ENCODE measurements around the gene DOCK10.

DOCK10 gene

DNA sequence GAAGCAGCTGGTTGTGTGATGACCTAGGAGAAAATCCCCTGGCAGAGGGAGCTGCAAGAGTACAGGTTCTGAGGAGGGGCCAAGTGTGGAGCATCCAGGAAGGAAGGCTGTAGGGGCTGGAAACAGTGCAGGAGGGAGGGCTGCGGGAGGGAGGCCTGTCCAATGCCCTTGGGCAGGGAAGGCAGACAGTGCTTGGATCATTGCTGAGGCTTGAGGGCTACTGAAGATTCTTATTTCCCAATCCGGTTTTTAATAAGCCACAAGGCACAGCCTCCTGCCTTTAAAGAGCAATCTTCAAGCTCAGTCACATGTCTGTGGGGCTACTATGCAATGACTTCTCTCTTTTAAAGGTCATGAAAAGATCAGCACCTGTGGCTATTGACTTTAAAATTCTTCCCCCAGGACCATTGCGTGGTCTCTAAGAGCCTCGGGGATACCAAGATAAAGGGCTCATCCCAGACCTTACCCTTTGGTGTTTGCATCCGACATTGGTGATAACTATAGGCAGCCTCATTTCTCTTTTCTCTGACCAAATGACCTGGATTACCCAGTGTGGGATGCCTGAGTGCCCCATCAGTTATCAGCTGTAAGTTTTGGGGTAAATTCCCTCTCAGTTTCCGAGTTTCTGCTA, 149.6 kb downstream of the DOCK10 start:
- no peaks in the 10 kb centered on the region for H3K4me1 ChIP-seq
- H3K9me3 ChIP-seq, result no peaks in the 10 kb centered on the region
- DNase-seq, result no peak
- no peak for TF ChIP-seq CTCF (IDR thresholded peaks at IDR 0.05; ENCODE audit: low read depth, low read length)
- no peak overlapping the region for H3K4me3 ChIP-seq (ENCODE audit: low read depth, low read length)
- 0 out of 2 replicates have a peak, but pooled peaks cover 3% of the 10 kb centered on the region for H3K27me3 ChIP-seq
- H3K36me3 ChIP-seq, result no peaks in the 10 kb centered on the region

- H3K4me1 ChIP-seq, result no peaks in the 10 kb centered on the region
- no peak overlapping the region for H3K4me3 ChIP-seq (ENCODE audit: low read depth, low read length)
- DNase-seq, result no peak
- H3K9me3 ChIP-seq, result no peaks in the 10 kb centered on the region
- TF ChIP-seq CTCF (IDR thresholded peaks at IDR 0.05; ENCODE audit: low read depth, low read length), result no peak
- H3K36me3 ChIP-seq, result no peaks in the 10 kb centered on the region
- H3K27me3 ChIP-seq, result 0 out of 2 replicates have a peak, but pooled peaks cover 3% of the 10 kb centered on the region
Measured at GRCh38 chr2:224890372-224890771, 151.9 kb downstream of the DOCK10 start.

DNA sequence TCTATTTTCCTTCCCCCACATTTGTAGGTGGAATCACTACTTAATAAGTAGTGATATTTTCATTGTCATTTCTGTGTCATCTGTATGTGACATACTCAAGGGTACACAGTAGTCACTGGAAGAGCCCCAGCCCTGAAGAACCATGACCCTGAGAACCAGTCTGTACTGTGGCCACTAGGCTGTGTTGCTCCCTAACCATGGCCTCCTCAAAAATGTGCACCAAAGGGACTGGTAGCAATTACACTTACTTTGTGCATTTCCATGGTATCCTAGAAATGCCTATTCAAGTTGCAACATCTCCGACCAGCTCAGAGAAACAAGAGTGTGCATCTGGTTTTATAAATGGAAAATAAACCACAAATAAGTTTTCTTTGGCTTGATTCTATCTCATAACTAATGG, 155.1 kb downstream of the DOCK10 start:
- Histone ChIP-seq H3K4me3 (ENCODE audit: low read depth, low read length) (no peak overlapping the region), H3K27me3 (no peaks in the 10 kb centered on the region), H3K36me3 (no peaks in the 10 kb centered on the region), H3K9me3 (no peaks in the 10 kb centered on the region), H3K4me1 (no peaks in the 10 kb centered on the region)
- no peak for TF ChIP-seq CTCF (IDR thresholded peaks at IDR 0.05; ENCODE audit: low read depth, low read length)
- no peak for DNase-seq

DNA sequence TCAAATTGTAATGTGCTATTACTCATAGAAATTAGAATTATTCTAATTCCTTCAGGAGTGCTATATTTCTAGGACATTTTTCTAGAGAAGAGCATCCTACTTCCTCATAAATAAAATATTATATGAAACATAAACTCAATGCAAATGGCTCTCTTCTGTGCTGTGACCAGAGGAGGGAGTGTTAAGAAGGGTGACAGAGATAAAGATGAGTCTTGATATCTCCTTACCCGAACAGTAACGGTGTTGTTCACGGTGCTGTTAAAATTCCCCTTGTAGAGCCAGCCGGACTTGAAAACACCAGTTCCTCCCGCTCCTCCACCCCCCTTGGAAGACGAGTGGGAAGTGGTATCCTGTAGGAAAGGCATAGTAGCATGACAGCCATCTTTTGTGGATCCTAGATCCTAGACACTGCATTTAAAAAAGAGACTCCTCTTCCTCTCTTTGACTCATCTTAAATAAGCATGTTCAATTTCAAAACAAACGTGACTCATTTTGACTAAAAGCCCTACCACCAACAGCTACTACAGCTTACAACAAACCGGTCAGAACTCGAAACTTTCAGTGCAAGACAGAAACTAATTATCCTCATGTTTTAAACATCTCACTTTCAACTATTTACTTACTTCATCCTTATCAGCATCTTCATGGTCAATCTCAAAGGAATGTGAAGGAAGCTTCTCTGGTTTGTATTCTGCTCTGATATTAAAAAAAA, 156.3 kb downstream of the DOCK10 start:
- Histone ChIP-seq H3K36me3 (no peaks in the 10 kb centered on the region), H3K4me1 (no peaks in the 10 kb centered on the region), H3K9me3 (no peaks in the 10 kb centered on the region), H3K4me3 (ENCODE audit: low read depth, low read length) (no peak overlapping the region), H3K27me3 (no peaks in the 10 kb centered on the region)
- no peak for DNase-seq
- TF ChIP-seq CTCF (IDR thresholded peaks at IDR 0.05; ENCODE audit: low read depth, low read length), result no peak

DNA sequence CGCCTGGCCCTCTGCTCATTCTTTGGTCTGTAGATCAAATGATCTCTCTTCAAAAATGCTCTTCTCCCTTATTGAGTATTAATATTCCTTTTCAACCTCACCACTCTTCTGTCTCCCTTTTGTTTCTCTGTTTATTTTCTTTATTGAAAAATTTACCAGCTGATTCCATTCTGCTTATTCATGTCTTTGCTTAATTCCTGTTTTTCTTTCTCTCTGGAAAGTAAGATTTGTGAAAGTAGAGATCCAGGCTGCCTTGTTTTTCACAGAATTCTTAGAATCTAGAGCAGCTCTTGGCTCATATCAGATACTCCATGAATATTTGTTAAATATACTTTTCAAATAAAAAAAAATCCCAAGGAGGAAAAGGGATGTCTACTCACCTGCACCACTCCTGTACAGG, 157.0 kb downstream of the DOCK10 start:
- Histone ChIP-seq H3K36me3 (no peaks in the 10 kb centered on the region), H3K4me1 (no peaks in the 10 kb centered on the region), H3K27me3 (no peaks in the 10 kb centered on the region), H3K9me3 (no peaks in the 10 kb centered on the region), H3K4me3 (ENCODE audit: low read depth, low read length) (no peak overlapping the region)
- no peak for DNase-seq
- TF ChIP-seq CTCF (IDR thresholded peaks at IDR 0.05; ENCODE audit: low read depth, low read length), result no peak

DNA sequence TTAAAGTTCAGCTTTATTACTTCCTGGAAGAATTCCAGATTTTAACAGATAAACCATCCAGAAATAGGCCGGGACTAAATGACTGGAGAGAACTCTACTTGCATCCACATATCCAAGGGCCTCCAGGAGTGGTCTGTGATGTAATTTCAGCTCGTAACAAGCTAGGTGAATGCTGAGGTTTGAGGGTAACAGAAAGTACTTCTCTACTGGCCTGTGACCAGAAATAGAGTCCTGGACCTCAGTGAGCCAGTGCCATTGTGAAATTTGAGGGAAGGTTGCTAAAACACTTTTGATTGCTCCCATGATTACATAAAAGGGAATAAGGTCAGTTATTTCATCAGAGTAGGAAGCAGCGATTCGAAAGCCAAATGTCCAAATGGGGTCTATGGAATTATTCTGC, 158.1 kb downstream of the DOCK10 start:
- no peaks in the 10 kb centered on the region for H3K9me3 ChIP-seq
- H3K4me1 ChIP-seq, result no peaks in the 10 kb centered on the region
- no peak for TF ChIP-seq CTCF (IDR thresholded peaks at IDR 0.05; ENCODE audit: low read depth, low read length)
- DNase-seq, result no peak
- no peaks in the 10 kb centered on the region for H3K27me3 ChIP-seq
- no peaks in the 10 kb centered on the region for H3K36me3 ChIP-seq
- no peak overlapping the region for H3K4me3 ChIP-seq (ENCODE audit: low read depth, low read length)

Data from BE2C (cell line).